ENCODE data around the gene SEMA3E.

DNA sequence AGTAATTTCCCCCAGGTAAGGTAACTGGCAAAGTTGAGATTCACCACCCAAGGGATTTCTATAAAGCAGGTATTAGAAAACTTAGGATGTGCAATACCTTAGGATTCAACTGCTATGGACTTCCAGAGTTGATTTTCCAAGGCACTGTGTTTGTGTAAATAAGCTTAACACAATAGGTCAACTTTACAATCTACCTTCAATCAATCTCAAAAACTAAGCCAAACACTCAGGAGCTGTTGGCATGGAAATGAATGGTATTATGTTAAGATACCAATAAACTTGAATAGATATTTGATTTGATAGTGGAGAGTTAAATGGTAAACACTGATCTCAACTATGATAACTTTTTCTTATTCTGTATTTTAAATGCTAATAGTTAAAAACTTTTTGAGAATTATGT lies 762 bp upstream of the SEMA3E start:
- TF ChIP-seq POLR2A (IDR thresholded peaks at IDR 0.05; ENCODE audit: low read depth, low read length) (no peak), POLR2AphosphoS5 (IDR thresholded peaks at IDR 0.05; ENCODE audit: low read depth, low read length) (no peak)

Data from GM12892 (cell line).